GM12891 (cell line): ENCODE data around the gene APBB2.

ENCODE experiments used
- DNase-seq: peaks from one replicate; pipeline ENCODE4 v3.0.0; 2011; ENCODE audit warnings: low spot score; ENCODE audit not compliant: insufficient read length
- FAIRE-seq: peaks from 2 replicates; lab custom pipeline; 2011; peaks lifted over from hg19 to GRCh38; lab: Jason Lieb, UNC
- PAX5 ChIP-seq: IDR thresholded peaks from 2 replicates; pipeline ENCODE4 v1.6.1; 2011; ENCODE audit warnings: low read length, moderate library complexity, mild to moderate bottlenecking; ENCODE audit not compliant: insufficient read depth, severe bottlenecking
- POLR2A ChIP-seq: IDR thresholded peaks from 2 replicates; pipeline ENCODE4 v1.6.1; 2011; ENCODE audit warnings: low read depth, low read length, control low read depth
- POLR2AphosphoS5 ChIP-seq: IDR thresholded peaks from 2 replicates; pipeline ENCODE4 v1.6.1; 2011; ENCODE audit warnings: low read depth, low read length, control low read depth
- POU2F2 ChIP-seq: IDR thresholded peaks from 2 replicates; pipeline ENCODE4 v1.6.1; 2011; ENCODE audit warnings: low read depth, mild to moderate bottlenecking, control low read depth, low read length, moderate library complexity
- SPI1 ChIP-seq: IDR thresholded peaks from 2 replicates; pipeline ENCODE4 v1.6.1; 2011; ENCODE audit warnings: low read depth, low read length, control low read depth
- TAF1 ChIP-seq: IDR thresholded peaks from 2 replicates; pipeline ENCODE4 v1.6.1; 2011; ENCODE audit warnings: low read depth, low read length, control low read depth

The APBB2 gene

GRCh38 chr4:41179498-41180195 is 34.7 kb downstream of the APBB2 start:
- no peak for TF ChIP-seq POLR2AphosphoS5
- TF ChIP-seq POU2F2: no peak
- no peak for TF ChIP-seq TAF1
- TF ChIP-seq PAX5: no peak
- TF ChIP-seq SPI1: no peak
- no peak for TF ChIP-seq POLR2A
- DNase-seq: no peak
- no peak for FAIRE-seq

GRCh38 chr4:41178372-41179370 is 35.7 kb downstream of the APBB2 start:
- TF ChIP-seq SPI1 (no peak), PAX5 (no peak), TAF1 (no peak), POU2F2 (no peak), POLR2AphosphoS5 (no peak), POLR2A (no peak)
- DNase-seq: no peak
- FAIRE-seq: no peak

- peak; percentile 69 for FAIRE-seq
- TF ChIP-seq PAX5 (no peak), SPI1 (no peak), POU2F2 (no peak), POLR2AphosphoS5 (no peak), TAF1 (no peak), POLR2A (no peak)
These were observed 37.3 kb downstream of the APBB2 start for GRCh38 chr4:41177016-41177415.

DNA sequence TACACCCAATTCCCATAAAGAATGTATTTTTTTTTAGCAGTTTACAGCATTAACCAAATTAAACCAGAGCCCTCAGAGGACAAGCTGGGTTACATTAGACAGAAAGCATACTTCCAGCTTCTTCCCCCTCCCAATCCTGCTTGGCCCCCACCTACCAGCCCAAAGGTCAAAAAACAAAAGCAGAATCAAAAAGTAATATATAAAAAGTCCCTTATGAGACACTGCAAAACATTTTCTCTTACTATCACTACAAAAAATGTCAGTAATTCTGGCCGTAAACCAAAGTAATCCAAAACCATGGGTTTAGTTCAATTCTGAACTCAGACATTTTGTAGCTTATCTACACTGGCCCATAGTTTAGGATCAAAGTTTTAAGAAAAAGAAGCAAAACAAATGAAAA is 38.0 kb downstream of the APBB2 start:
- TF ChIP-seq POLR2AphosphoS5 (no peak), PAX5 (no peak), POU2F2 (no peak), SPI1 (no peak), POLR2A (no peak), TAF1 (no peak)
- FAIRE-seq: no peak
- DNase-seq: no peak

More at GRCh38 chr4:41177016-41177415, 37.3 kb downstream of the APBB2 start:
- DNase-seq: no peak

- TF ChIP-seq TAF1 (no peak), PAX5 (no peak), POLR2AphosphoS5 (no peak), POLR2A (no peak), SPI1 (no peak), POU2F2 (no peak)
- DNase-seq (no peak), FAIRE-seq (no peak)
These were observed 38.5 kb downstream of the APBB2 start for GRCh38 chr4:41175794-41176193.

GRCh38 chr4:41174444-41174843 is 39.9 kb downstream of the APBB2 start:
- DNase-seq (no peak), FAIRE-seq (peak; percentile 82)
- TF ChIP-seq PAX5 (no peak), POLR2A (no peak), TAF1 (no peak), SPI1 (no peak), POLR2AphosphoS5 (no peak), POU2F2 (no peak)

DNA sequence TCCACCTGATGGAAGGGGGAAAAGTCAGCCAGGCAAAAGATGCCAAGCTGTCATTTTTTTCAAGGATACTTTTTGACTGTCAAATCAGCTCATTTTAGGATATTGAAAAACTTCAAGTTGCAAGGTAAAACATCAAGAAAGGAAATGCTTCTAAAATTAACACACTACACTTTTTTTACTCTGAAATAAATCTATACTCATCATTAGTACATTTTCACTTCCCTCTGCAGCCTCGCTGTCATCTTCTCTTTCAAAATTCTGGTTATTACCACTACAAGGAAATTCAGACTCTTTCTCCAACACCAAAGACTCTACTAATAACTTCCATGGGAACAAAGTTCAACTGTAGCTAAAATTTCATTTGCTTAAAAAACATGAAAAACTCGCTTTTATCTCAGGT is 41.6 kb downstream of the APBB2 start:
- TF ChIP-seq POU2F2 (no peak), POLR2A (no peak), SPI1 (peak; percentile 64; the same call in 1 of the 2 replicates)
- no peak for DNase-seq
- FAIRE-seq: peak; percentile 50

DNA sequence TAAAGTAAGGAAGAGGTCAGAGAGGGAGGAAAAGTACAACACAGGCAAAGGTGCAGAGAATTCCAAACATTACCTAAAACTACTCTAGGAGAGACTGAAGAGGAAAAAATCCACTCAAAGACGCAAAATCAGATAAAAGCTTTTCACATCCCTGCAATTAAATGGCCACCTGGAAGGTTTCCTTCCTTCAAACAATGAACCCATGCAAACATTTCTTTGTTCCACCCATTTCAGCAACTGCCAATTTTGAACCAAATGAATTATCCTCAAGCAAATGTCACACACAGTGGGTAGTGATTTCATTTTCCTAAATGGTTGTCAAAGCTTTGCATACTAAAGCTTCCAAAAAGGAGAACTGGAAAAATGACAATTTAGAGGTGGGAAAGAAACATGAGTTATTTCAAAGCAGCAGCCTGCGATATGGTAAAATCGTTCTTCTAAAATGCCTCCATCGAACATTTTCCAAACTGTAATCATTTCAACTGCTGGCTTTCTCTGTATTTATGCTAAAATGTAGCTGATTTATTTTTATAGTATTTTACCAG is 45.0 kb downstream of the APBB2 start:
- FAIRE-seq: no peak
- TF ChIP-seq POU2F2 (no peak), POLR2A (no peak), PAX5 (no peak), SPI1 (no peak), POLR2AphosphoS5 (no peak), TAF1 (no peak)
- DNase-seq: no peak

GRCh38 chr4:41167191-41167590 is 47.2 kb downstream of the APBB2 start:
- no peak for TF ChIP-seq POLR2A
- TF ChIP-seq TAF1: no peak
- no peak for TF ChIP-seq POLR2AphosphoS5
- no peak for TF ChIP-seq SPI1
- no peak for TF ChIP-seq PAX5
- no peak for TF ChIP-seq POU2F2
- no peak for DNase-seq
- FAIRE-seq: no peak

GRCh38 chr4:41164405-41164804 is 49.9 kb downstream of the APBB2 start:
- TF ChIP-seq POU2F2 (no peak), POLR2A (no peak), TAF1 (no peak), PAX5 (no peak), SPI1 (no peak), POLR2AphosphoS5 (no peak)
- no peak for DNase-seq
- FAIRE-seq: no peak
